H1 (cell line): ENCODE results near the gene PAPSS2. TPM values are rescaled to one million over a fixed set of nuclear protein-coding genes. Genes with fewer than 3 reads are reported as not detected.

Experiments used
- CTCF ChIA-PET: fragments of 300-600 bp; sonication (Branson Sonifier 250); formaldehyde crosslinking; loops from one replicate; lab custom pipeline; 2021; ENCODE audit not compliant: partially characterized antibody; lab: Charles Lee
- POLR2A ChIA-PET: fragments of 300-600 bp; sonication (Branson Sonifier 250); formaldehyde crosslinking; loops from one replicate; lab custom pipeline; 2021; ENCODE audit warnings: inconsistent platforms; ENCODE audit not compliant: partially characterized antibody; lab: Charles Lee
- DNase-seq, 2 experiments: peaks; one replicate each; pipeline versions ENCODE4 v3.0.0 to v3.0.0-alpha.2; 2010 to 2022; ENCODE audit warnings: low spot score in 2 of 2, low read depth in 1 of 2, mixed read lengths in 1 of 2
- FAIRE-seq: peaks from 2 replicates; lab custom pipeline; 2011; peaks lifted over from hg19 to GRCh38; lab: Jason Lieb, UNC
- H2AFZ ChIP-seq: 2 replicates; pipeline ENCODE4 v1.8.1; 2012; ENCODE audit warnings: low read length, inconsistent platforms
- H2AK5ac ChIP-seq: 2 replicates; pipeline ENCODE4 v1.6.1; 2013; ENCODE audit warnings: low read depth, low read length
- H2BK120ac ChIP-seq: replicated peaks from 2 replicates; pipeline ENCODE3; 2013; ENCODE audit warnings: low read depth, low read length, inconsistent platforms
- H2BK12ac ChIP-seq: 2 replicates; pipeline ENCODE4 v1.6.1; 2013; ENCODE audit warnings: low read depth, low read length
- H2BK15ac ChIP-seq: 2 replicates; pipeline ENCODE4 v1.6.1; 2013; ENCODE audit warnings: low read length
- H2BK20ac ChIP-seq: 2 replicates; pipeline ENCODE4 v1.6.1; 2013; ENCODE audit warnings: low read length
- H2BK5ac ChIP-seq: 2 replicates; pipeline ENCODE4 v1.6.1; 2013; ENCODE audit warnings: low read depth, low read length
- H3K14ac ChIP-seq: 2 replicates; pipeline ENCODE4 v1.6.1; 2013; ENCODE audit warnings: inconsistent platforms; ENCODE audit not compliant: insufficient read length
- H3K18ac ChIP-seq: 2 replicates; pipeline ENCODE4 v1.6.1; 2013; ENCODE audit warnings: low read length; ENCODE audit errors: extremely low read depth
- H3K23ac ChIP-seq: 2 replicates; pipeline ENCODE4 v1.6.1; 2013; ENCODE audit warnings: inconsistent platforms; ENCODE audit not compliant: insufficient read length
- H3K23me2 ChIP-seq: 2 replicates; pipeline ENCODE4 v1.6.1; 2013; ENCODE audit warnings: low read depth, low read length
- H3K27ac ChIP-seq: 2 replicates; pipeline ENCODE4 v1.6.1; 2011; ENCODE audit warnings: low read depth, low read length, inconsistent platforms
- H3K27me3 ChIP-seq, 4 experiments: replicated peaks in 1 of 4; 1 replicate in 1 of 4; 2 replicates in 3 of 4; pipeline versions ENCODE4 v1.6.1 to v1.8.1; 2011 to 2013; ENCODE audit warnings: low read length in 3 of 4, mild to moderate bottlenecking in 3 of 4, inconsistent platforms in 2 of 4, mixed read lengths in 2 of 4, moderate library complexity in 1 of 4; ENCODE audit not compliant: control insufficient read depth in 3 of 4, insufficient read depth in 3 of 4; ENCODE audit errors: extremely low read depth in 1 of 4
- H3K36me3 ChIP-seq, 4 experiments: 2 replicates each; pipeline versions ENCODE4 v1.6.1 to v1.8.1; 2011 to 2013; ENCODE audit warnings: mild to moderate bottlenecking in 4 of 4, low read length in 3 of 4, moderate library complexity in 2 of 4, control low read depth in 1 of 4, inconsistent platforms in 1 of 4; ENCODE audit not compliant: insufficient read depth in 4 of 4, control insufficient read depth in 2 of 4
- H3K4ac ChIP-seq: replicated peaks from 2 replicates; pipeline ENCODE3; 2013; ENCODE audit warnings: low read length, low read depth, mixed read lengths, inconsistent platforms; ENCODE audit not compliant: insufficient read length
- H3K4me1 ChIP-seq, 4 experiments: replicated peaks in 1 of 4; 1 replicate in 1 of 4; 2 replicates in 3 of 4; pipeline versions ENCODE4 v1.6.1 to v1.8.1; 2011 to 2013; ENCODE audit warnings: low read length in 3 of 4, inconsistent platforms in 2 of 4, mixed read lengths in 1 of 4; ENCODE audit not compliant: insufficient read depth in 4 of 4, control insufficient read depth in 3 of 4
- H3K4me2 ChIP-seq, 2 experiments: 2 replicates each; pipeline versions ENCODE4 v1.6.1 to v1.8.1; 2011 to 2013; ENCODE audit warnings: low read depth in 2 of 2, low read length in 2 of 2, control low read depth in 1 of 2, inconsistent platforms in 1 of 2, mild to moderate bottlenecking in 1 of 2; ENCODE audit not compliant: insufficient read depth in 1 of 2
- H3K4me3 ChIP-seq, 4 experiments: fragments of 200-600, 300-600 bp in 1 of 4; sonication (generic), shearing (Covaris generic), sonication (Bioruptor Twin) in 1 of 4; 2 replicates each; pipeline versions ENCODE4 v1.5.1 to v1.8.1; 2011 to 2016; ENCODE audit warnings: low read length in 4 of 4, low read depth in 3 of 4, control low read depth in 2 of 4, inconsistent platforms in 2 of 4, mild to moderate bottlenecking in 2 of 4, mixed read lengths in 1 of 4, moderate library complexity in 1 of 4; ENCODE audit not compliant: insufficient read depth in 2 of 4; ENCODE audit errors: extremely low read depth in 1 of 4
- H3K56ac ChIP-seq: replicated peaks from 2 replicates; pipeline ENCODE3; 2013; ENCODE audit warnings: low read depth, mild to moderate bottlenecking, mixed read lengths, low read length, inconsistent platforms; ENCODE audit not compliant: insufficient read length
- H3K79me1 ChIP-seq: 2 replicates; pipeline ENCODE4 v1.6.1; 2013; ENCODE audit warnings: low read depth, low read length, control low read depth
- H3K79me2 ChIP-seq, 2 experiments: 2 replicates each; pipeline versions ENCODE4 v1.6.1 to v1.8.1; 2012 to 2013; ENCODE audit warnings: low read length in 2 of 2, mild to moderate bottlenecking in 2 of 2, inconsistent platforms in 1 of 2; ENCODE audit not compliant: insufficient read depth in 2 of 2, control insufficient read depth in 1 of 2
- H3K9ac ChIP-seq, 4 experiments: replicated peaks in 1 of 4; 1 replicate in 1 of 4; 2 replicates in 3 of 4; pipeline versions ENCODE4 v1.6.1 to v1.8.1; 2011 to 2013; ENCODE audit warnings: low read depth in 3 of 4, low read length in 3 of 4, control low read depth in 2 of 4, mild to moderate bottlenecking in 2 of 4, moderate library complexity in 2 of 4, inconsistent platforms in 1 of 4; ENCODE audit errors: extremely low read depth in 1 of 4
- H3K9me3 ChIP-seq, 2 experiments: 2 replicates each; pipeline versions ENCODE4 v1.6.1 to v1.8.1; 2012 to 2013; ENCODE audit warnings: mild to moderate bottlenecking in 2 of 2, moderate library complexity in 2 of 2, control low read depth in 1 of 2, inconsistent platforms in 1 of 2, low read depth in 1 of 2, low read length in 1 of 2, mixed read lengths in 1 of 2; ENCODE audit not compliant: insufficient read depth in 2 of 2
- H4K20me1 ChIP-seq, 2 experiments: replicated peaks in 1 of 2; 2 replicates each; pipeline versions ENCODE3 to v1.8.1; 2011 to 2013; ENCODE audit warnings: inconsistent platforms in 2 of 2, low read length in 2 of 2, mild to moderate bottlenecking in 1 of 2; ENCODE audit not compliant: insufficient read depth in 2 of 2, control insufficient read depth in 1 of 2
- H4K5ac ChIP-seq: 2 replicates; pipeline ENCODE4 v1.6.1; 2013; ENCODE audit warnings: low read length, low read depth, mixed read lengths, inconsistent platforms; ENCODE audit not compliant: insufficient read length
- H4K8ac ChIP-seq: 2 replicates; pipeline ENCODE4 v1.8.0; 2013; ENCODE audit warnings: mild to moderate bottlenecking, moderate library complexity, low read length, inconsistent platforms; ENCODE audit not compliant: insufficient read depth; ENCODE audit errors: extremely low read depth
- H4K91ac ChIP-seq: replicated peaks from 2 replicates; pipeline ENCODE3; 2013; ENCODE audit warnings: low read length, mixed read lengths, inconsistent platforms; ENCODE audit not compliant: insufficient read length
- CBX5 ChIP-seq: fragments of 300-800, 300-1000 bp; sonication (generic); IDR thresholded peaks from 2 replicates; pipeline ENCODE4 v1.7.1; 2016; ENCODE audit warnings: antibody characterized with exemption, low read length, low read depth
- CEBPB ChIP-seq: IDR thresholded peaks from 2 replicates; pipeline ENCODE4 v1.6.1; 2012; ENCODE audit warnings: low read depth, low read length
- CHD1 ChIP-seq: IDR thresholded peaks from 2 replicates; pipeline ENCODE4 v1.6.1; 2012; ENCODE audit warnings: low read depth, low read length, improper control_type of control experiment
- CHD2 ChIP-seq: IDR thresholded peaks from 2 replicates; pipeline ENCODE4 v1.6.1; 2012; ENCODE audit warnings: low read length, improper control_type of control experiment
- CTBP2 ChIP-seq: IDR thresholded peaks from 2 replicates; pipeline ENCODE4 v1.7.0; 2011; ENCODE audit warnings: borderline replicate concordance, mild to moderate bottlenecking, moderate library complexity, mixed read lengths, low read length; ENCODE audit not compliant: insufficient read depth, insufficient read length
- EGR1 ChIP-seq: IDR thresholded peaks from 2 replicates; pipeline ENCODE4 v1.6.1; 2011; ENCODE audit warnings: low read depth, low read length, borderline replicate concordance
- KDM4A ChIP-seq: IDR thresholded peaks from one replicate; pipeline ENCODE4 v1.7.1; 2012; ENCODE audit warnings: low read depth, mild to moderate bottlenecking, moderate library complexity, low read length, inconsistent platforms; ENCODE audit not compliant: severe bottlenecking
- MAFK ChIP-seq: IDR thresholded peaks from 2 replicates; pipeline ENCODE4 v1.6.1; 2012; ENCODE audit warnings: low read depth, mild to moderate bottlenecking, improper control_type of control experiment, low read length
- NANOG ChIP-seq: IDR thresholded peaks from 2 replicates; pipeline ENCODE4 v1.6.1; 2011; ENCODE audit warnings: low read length, low read depth, mild to moderate bottlenecking, inconsistent platforms; ENCODE audit not compliant: insufficient read depth, poor library complexity, severe bottlenecking
- POLR2AphosphoS5 ChIP-seq: IDR thresholded peaks from 2 replicates; pipeline ENCODE4 v1.6.1; 2011; ENCODE audit warnings: low read depth, low read length
- RBBP5 ChIP-seq: IDR thresholded peaks from 2 replicates; pipeline ENCODE4 v1.7.1; 2012; ENCODE audit warnings: low read depth, mild to moderate bottlenecking, inconsistent platforms, low read length, moderate library complexity, borderline replicate concordance
- RXRA ChIP-seq: IDR thresholded peaks from 2 replicates; pipeline ENCODE4 v1.6.1; 2011; ENCODE audit warnings: low read depth, mild to moderate bottlenecking, low read length, moderate library complexity; ENCODE audit not compliant: insufficient read depth
- SP1 ChIP-seq: IDR thresholded peaks from 2 replicates; pipeline ENCODE4 v1.6.1; 2011; ENCODE audit warnings: low read depth, low read length
- SP2 ChIP-seq: IDR thresholded peaks from 2 replicates; pipeline ENCODE4 v1.6.1; 2012; ENCODE audit warnings: mild to moderate bottlenecking, low read length, inconsistent platforms
- TAF1 ChIP-seq: IDR thresholded peaks from 2 replicates; pipeline ENCODE4 v1.6.1; 2011; ENCODE audit warnings: mild to moderate bottlenecking, low read depth, low read length
- WGBS, 2 experiments: shearing (Covaris generic) in 1 of 2; methylation state at CpG; one replicate each; pipeline versions ENCODE4 v1.1.6 to v1.1.7; 2013 to 2015; ENCODE audit warnings: low lambda C conversion rate in 2 of 2, mixed read lengths in 2 of 2, inconsistent platforms in 1 of 2, low coverage in 1 of 2, missing lambda C conversion rate in 1 of 2; ENCODE audit not compliant: insufficient replicate concordance in 2 of 2, insufficient coverage in 1 of 2, insufficient read length in 1 of 2; ENCODE audit errors: extremely low coverage in 1 of 2, missing lambda C conversion rate in 1 of 2; 5-methylcytosine and 5-hydroxymethylcytosine counted together
- polyA plus RNA-seq, 7 experiments: library from polyadenylated mRNA; depleted of rRNA in 3 of 7; stranded (reverse) in 5 of 7; unstranded in 2 of 7; fragments of >200 nt in 5 of 7; fragments of 200-250 nt in 2 of 7; gene quantifications; 1 replicate in 5 of 7; 2 replicates in 1 of 7; 4 replicates in 1 of 7; pipeline versions ENCODE4 v1.2.1 to v1.2.3, GENCODE V29; 2011 to 2013; ENCODE audit warnings: missing spikeins in 2 of 7, mixed read lengths in 2 of 7
- total RNA-seq: library from RNA; stranded (reverse); fragmentation: NEBNext Ultra II Directional; extraction: Animal tissue kit (Norgen Biotek cat#: 25700); gene quantifications from 2 replicates; pipeline ENCODE4 v1.2.1, GENCODE V29; 2021

PAPSS2 gene
- total and polyA plus RNA-seq, 2 of the 8 experiments (the other 6 are each of a cell fraction or from before 2014, with no cell fraction given) = 7.6 to 20.2 TPM

DNA sequence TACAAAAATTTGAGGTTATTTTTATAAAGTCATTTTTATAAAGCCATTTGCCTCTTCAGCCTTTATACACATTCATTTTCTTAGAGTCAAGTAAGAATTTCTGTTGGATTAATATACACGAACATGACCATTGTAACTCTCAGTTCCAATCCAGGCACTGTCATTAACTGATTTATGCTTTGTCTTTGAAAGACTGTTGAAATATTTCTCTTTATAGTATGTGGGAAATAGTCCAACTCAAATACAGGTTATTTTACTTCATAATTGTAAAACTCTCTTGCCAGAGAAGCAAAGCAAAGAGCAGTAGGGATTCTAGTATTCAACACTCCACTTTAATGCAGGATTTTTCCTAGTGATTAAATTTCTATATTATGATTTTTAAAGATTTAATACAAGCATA is 36.5 kb upstream of the PAPSS2 start:
- POLR2A ChIA-PET = interaction anchor here (0.6 to 1.1 kb wide), 2 partner anchors 28 to 113 kb away, joined by 3 read pairs; no protein-coding TSS in a partner anchor
- no peak for FAIRE-seq
- 97% methylated on average over 1 of the region's 1 CpG; no CpG with 5 or more reads in 1 of the 2 experiments for WGBS, 2 experiments
- TF ChIP-seq POLR2AphosphoS5 = no peak
- no peak for TF ChIP-seq CHD1
- TF ChIP-seq RBBP5 = no peak
- no peak for TF ChIP-seq KDM4A
- TF ChIP-seq MAFK = no peak
- no peak for TF ChIP-seq RXRA
- no peak for TF ChIP-seq SP1
- no peak for TF ChIP-seq CEBPB
- no peak for TF ChIP-seq NANOG
- TF ChIP-seq SP2 = no peak
- no peak for TF ChIP-seq CBX5
- TF ChIP-seq CHD2 = no peak
- no peak for TF ChIP-seq TAF1
- no peak for TF ChIP-seq EGR1
- TF ChIP-seq CTBP2 = no peak

More for the DNA sequence above, 36.5 kb upstream of the PAPSS2 start:
- Histone ChIP-seq H2BK5ac (no peak overlapping the region), H4K20me1 (no peaks in the 10 kb centered on the region), H3K56ac (no peak overlapping the region), H2AK5ac (no peak overlapping the region), H3K18ac (no peak overlapping the region), H2BK120ac (no peak overlapping the region), H2BK12ac (no peak overlapping the region), H3K4me1 (peaks cover 9 to 20% (median 12%) of the 10 kb centered on the region in 4 experiments; a peak in 6 of 7 replicates), H4K91ac (no peak overlapping the region), H3K4ac (no peak overlapping the region), H3K23ac (no peak overlapping the region), H3K9me3 (no peaks in the 10 kb centered on the region), H2BK20ac (no peak overlapping the region), H3K27me3 (no peaks in the 10 kb centered on the region), H3K79me1 (no peaks in the 10 kb centered on the region), H2BK15ac (no peak overlapping the region), H3K79me2 (no peaks in the 10 kb centered on the region), H2AFZ (no peak overlapping the region), H3K14ac (no peak overlapping the region), H4K5ac (no peak overlapping the region), H3K9ac (no peak overlapping the region), H4K8ac (no peak overlapping the region), H3K36me3 (no peaks in the 10 kb centered on the region; a peak in 1 of 8 replicates), H3K23me2 (no peaks in the 10 kb centered on the region), H3K4me3 (no peak overlapping the region), H3K4me2 (no peak overlapping the region), H3K27ac (no peak overlapping the region)
- no peak for DNase-seq
- CTCF ChIA-PET = interaction anchor here (1.2 to 1.6 kb wide), 5 partner anchors 9 to 137 kb away, joined by 3 to 6 read pairs (median 4); no protein-coding TSS in a partner anchor
